SJCRH30 (cell line): ENCODE results near the gene ZNF525. TPM values are rescaled to one million over a fixed set of nuclear protein-coding genes. Genes with fewer than 3 reads are reported as not detected.
"Not testable (repeated sequence)": the region's sequence is repeated elsewhere in the genome, so short reads cannot be mapped to it uniquely, and the experiment has no call there.

ENCODE experiments used
- DNase-seq, 2 experiments: peaks; one replicate each; pipeline ENCODE4 v3.0.0-alpha.2; 2015 to 2020
- H3K27ac ChIP-seq: fragments of 250-450 bp; sonication (Bioruptor Pico); 2 replicates; pipeline ENCODE4 v1.5.1; 2020; ENCODE audit warnings: mild to moderate bottlenecking, moderate library complexity
- H3K27me3 ChIP-seq: fragments of 250-450 bp; sonication (Bioruptor Pico); 2 replicates; pipeline ENCODE4 v1.5.1; 2020; ENCODE audit warnings: mild to moderate bottlenecking, moderate library complexity
- H3K36me3 ChIP-seq: fragments of 250-450 bp; sonication (Bioruptor Pico); 2 replicates; pipeline ENCODE4 v1.5.1; 2020; ENCODE audit warnings: mild to moderate bottlenecking, moderate library complexity
- H3K4me1 ChIP-seq: fragments of 250-450 bp; sonication (Bioruptor Pico); 2 replicates; pipeline ENCODE4 v1.5.1; 2020; ENCODE audit warnings: mild to moderate bottlenecking, moderate library complexity
- H3K4me3 ChIP-seq: fragments of 250-450 bp; sonication (Bioruptor Pico); 2 replicates; pipeline ENCODE4 v1.5.1; 2020; ENCODE audit warnings: mild to moderate bottlenecking, moderate library complexity
- H3K9me3 ChIP-seq: fragments of 250-450 bp; sonication (Bioruptor Pico); replicated peaks from 2 replicates; pipeline ENCODE4 v1.5.1; 2020; ENCODE audit warnings: mild to moderate bottlenecking, moderate library complexity
- total RNA-seq: library from RNA; depleted of rRNA; stranded (reverse); fragments of >200 nt; shearing (Covaris generic); gene quantifications from 2 replicates; pipeline ENCODE4 v1.2.3, GENCODE V29; 2014; rRNA removed

Gene ZNF525
- total RNA-seq = 12.2 and 14.7 TPM in 2 replicates

DNA sequence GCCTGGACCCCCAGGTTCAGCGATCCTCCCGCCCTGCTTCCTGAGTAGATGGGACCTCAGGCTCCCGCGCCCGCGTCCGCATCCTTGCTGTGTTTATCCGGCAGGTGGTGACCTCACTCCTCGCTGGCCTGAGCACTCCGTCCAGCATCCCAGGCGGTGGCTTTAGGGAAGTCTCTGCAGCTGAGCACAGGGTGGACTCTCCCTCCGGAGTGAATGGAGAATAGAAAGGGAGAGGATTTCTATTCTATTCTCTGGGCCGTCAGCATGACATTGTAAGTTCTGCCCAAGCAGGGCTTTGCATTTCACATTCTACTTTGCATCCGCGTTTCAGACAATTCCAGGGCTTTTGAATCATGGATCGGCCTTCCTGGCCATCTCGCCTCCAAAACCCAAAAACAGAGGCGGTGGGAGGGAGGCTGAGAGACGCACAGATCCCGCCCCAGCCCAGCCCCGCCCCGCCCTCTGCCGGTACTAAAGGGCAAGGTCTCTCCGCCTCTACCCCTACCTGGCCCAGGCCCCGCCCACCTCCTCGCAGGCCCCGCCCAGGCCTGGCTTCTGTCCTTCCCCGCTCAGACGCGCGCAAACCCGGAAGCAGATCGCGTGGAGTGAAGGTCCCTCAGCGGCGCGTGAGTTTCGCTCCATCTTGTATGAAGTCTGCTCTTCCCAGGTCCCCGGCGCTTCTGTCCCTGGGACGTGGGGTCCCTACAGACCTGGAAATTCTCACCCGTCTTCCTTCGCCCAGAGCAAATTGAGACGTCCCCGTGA, at the start of gene ZNF525:
ZNF525 (plus strand) TSS at position 572 of the 765 bp plus-strand sequence. CDS start 6,577 bp downstream, outside the sequence.
- H3K9me3 ChIP-seq = no peaks in the 10 kb centered on the region
- peak within 1 kb of the TSS; percentile 67 for H3K4me3 ChIP-seq
- no peaks in the 10 kb centered on the region for H3K4me1 ChIP-seq
- H3K27ac ChIP-seq = peak within 1 kb of the TSS; percentile 50
- peak; percentile 90 for DNase-seq
- no peaks in the 10 kb centered on the region for H3K36me3 ChIP-seq
- no peaks in the 10 kb centered on the region for H3K27me3 ChIP-seq

GRCh38 chr19:53328967-53329366, 36.5 kb upstream of the ZNF525 start:
- peak; percentile 19 to 22 for DNase-seq
- H3K27me3 ChIP-seq = no peaks in the 10 kb centered on the region
- H3K9me3 ChIP-seq = no peaks in the 10 kb centered on the region
- no peaks in the 10 kb centered on the region for H3K4me1 ChIP-seq
- H3K4me3 ChIP-seq = no peak overlapping the region
- H3K36me3 ChIP-seq = no peaks in the 10 kb centered on the region
- no peak overlapping the region for H3K27ac ChIP-seq

- peak overlapping the region; percentile 73 for H3K4me3 ChIP-seq
- DNase-seq = no peak
- H3K27me3 ChIP-seq = no peaks in the 10 kb centered on the region
- H3K9me3 ChIP-seq = no peaks in the 10 kb centered on the region
- H3K4me1 ChIP-seq = no peaks in the 10 kb centered on the region
- H3K36me3 ChIP-seq = peaks cover 2% of the 10 kb centered on the region; the same call in 1 of the 2 replicates
- no peak overlapping the region for H3K27ac ChIP-seq
Observed at GRCh38 chr19:53332484-53332883, 33.0 kb upstream of the ZNF525 start.

GRCh38 chr19:53333066-53333462, 32.4 kb upstream of the ZNF525 start:
- H3K9me3 ChIP-seq = no peaks in the 10 kb centered on the region
- peak overlapping the region; percentile 55 for H3K27ac ChIP-seq
- peak; percentile 69 to 76 for DNase-seq
- H3K27me3 ChIP-seq = no peaks in the 10 kb centered on the region
- peaks cover 6% of the 10 kb centered on the region; the same call in 1 of the 2 replicates for H3K36me3 ChIP-seq
- no peaks in the 10 kb centered on the region for H3K4me1 ChIP-seq
- H3K4me3 ChIP-seq = peak overlapping the region; percentile 73

DNA sequence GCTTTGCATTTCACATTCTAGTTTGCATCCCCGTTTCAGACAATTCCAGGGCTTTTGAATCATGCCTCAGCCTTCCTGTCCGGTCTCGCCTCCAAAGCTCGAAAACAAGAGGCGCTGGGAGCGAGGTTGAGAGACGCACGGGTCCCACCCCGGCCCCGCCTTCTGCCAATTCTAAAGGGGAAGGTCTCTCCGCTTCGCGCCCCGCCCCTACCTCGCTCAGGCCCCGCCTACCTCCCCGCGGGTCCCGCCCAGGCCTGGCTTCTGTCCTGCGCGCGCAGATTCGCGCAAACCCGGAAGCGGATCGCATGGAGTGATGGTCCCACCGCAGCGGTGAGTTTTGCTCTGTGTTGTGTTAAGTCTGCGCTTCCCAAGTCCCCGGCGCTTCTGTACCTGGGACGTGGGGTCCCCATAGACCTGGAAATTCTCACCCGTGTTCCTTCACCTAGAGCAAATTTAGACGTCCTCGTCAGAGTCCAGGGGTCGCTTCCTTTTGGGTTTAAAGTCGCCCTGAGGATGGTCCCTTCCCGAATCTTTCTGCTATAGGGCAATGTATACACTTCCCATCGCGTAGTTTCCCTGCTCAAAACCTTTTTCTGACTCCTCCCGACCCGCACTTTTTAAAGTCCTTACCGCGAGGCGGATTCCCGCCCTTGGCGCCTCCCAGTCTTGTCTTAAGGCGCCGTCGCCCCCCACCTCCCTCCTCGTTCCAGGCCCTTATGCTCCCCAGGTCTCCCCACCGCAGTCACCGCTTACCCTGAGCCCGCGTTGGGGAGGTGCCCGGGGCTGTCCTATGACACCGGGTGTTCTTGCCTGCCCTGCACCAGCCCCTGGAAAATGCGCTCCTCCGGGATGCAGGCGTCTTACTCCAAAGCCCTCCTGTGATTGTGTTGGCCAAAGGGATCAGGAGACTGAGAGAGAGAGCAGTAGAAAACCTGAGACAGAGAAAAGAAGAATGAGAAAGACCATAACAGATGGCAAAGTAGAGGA, 31.7 kb upstream of the ZNF525 start, which contains the start of gene ZNF845:
ZNF845 (plus strand) TSS at position 287 of the 987 bp plus-strand sequence. CDS start 7,559 bp downstream, outside the sequence.
- peak; percentile 94 to 95 for DNase-seq
- Histone ChIP-seq H3K9me3 (no peaks in the 10 kb centered on the region), H3K36me3 (peaks cover 6% of the 10 kb centered on the region; the same call in 1 of the 2 replicates), H3K27ac (peak within 1 kb of the TSS; percentile 55), H3K4me3 (peak within 1 kb of the TSS; percentile 73), H3K4me1 (no peaks in the 10 kb centered on the region), H3K27me3 (no peaks in the 10 kb centered on the region)

DNA sequence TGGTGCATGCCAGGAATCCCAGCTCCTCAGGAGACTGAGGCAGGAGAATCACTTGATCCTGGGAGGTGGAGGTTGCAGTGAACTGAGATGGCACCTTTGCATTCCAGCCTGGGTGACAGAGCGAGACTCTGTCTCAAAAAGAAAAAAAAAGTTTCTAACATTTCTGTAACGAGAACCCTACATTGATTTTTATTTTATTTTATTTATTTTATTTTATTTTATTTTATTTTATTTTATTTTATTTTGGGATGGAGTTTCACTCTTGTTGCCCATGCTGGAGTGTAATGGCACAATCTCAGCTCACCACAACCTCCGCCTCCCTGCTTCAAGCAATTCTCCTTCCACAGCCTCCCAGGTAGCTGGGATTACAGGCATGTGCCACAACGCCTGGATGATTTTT, 21.1 kb upstream of the ZNF525 start:
- not testable (repeated sequence) for H3K27me3 ChIP-seq, H3K4me1 ChIP-seq, H3K4me3 ChIP-seq, H3K27ac ChIP-seq, DNase-seq, H3K9me3 ChIP-seq
- peaks cover 60% of the 10 kb centered on the region for H3K36me3 ChIP-seq

DNA sequence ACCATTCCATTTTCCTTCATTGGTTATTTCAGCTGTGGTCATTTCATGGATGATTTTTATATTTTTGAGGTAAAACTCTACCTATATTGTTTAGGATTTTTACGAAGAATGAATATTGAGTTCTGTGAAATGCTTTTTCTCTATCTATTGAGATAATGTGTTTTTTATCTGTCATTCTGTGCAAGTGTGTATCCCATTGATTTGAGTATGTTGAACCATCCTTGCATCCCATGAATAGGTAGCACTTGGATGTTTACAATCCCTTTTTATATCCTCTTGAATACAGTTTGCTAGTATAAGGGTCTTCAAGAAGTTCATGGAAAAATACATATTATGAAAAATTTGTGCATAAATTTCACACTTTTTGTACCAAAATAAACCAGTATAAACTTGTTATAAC, 9.8 kb upstream of the ZNF525 start:
- Histone ChIP-seq H3K27ac (no peak overlapping the region), H3K4me1 (no peaks in the 10 kb centered on the region), H3K27me3 (no peaks in the 10 kb centered on the region), H3K4me3 (no peak overlapping the region), H3K36me3 (peaks cover 38% of the 10 kb centered on the region), H3K9me3 (peaks cover 27% of the 10 kb centered on the region)
- no peak for DNase-seq

DNA sequence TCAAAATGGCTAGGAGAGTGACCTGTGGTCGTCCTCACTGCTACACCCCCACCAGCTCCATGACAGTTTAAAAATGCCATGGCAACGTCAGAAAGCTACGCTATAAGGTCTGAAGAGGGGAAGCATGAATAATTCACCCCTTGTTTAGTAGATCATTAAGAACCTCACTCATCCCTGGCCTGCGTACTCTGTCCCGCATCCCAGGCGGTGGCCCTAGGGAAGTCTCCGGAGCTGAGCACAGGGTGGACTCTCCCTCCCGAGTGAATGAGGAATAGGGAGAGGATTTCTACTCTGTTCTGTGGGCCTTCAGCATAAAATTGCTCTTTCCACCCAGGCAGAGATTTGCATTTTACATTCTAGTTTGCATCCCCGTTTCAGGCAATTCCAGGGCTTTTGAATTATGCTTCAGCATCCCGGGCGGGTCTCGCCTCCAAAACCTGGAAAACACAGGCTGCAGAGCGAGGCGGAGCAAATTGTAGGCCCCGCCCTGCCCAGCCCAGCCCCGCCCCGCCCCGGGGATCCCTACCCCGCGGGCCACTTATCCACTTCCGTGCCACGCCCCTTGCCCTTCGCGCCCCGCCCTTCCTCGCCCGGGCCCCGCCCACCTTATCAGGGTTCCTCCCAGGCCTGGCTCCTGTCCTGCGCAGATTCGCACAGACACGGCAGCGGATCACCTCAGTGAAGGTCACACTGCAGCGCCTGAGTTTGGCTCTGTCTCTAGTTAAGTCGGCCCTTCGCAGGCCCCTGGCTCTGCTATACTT, 7.5 kb upstream of the ZNF525 start:
- no peak overlapping the region for H3K4me3 ChIP-seq

DNA sequence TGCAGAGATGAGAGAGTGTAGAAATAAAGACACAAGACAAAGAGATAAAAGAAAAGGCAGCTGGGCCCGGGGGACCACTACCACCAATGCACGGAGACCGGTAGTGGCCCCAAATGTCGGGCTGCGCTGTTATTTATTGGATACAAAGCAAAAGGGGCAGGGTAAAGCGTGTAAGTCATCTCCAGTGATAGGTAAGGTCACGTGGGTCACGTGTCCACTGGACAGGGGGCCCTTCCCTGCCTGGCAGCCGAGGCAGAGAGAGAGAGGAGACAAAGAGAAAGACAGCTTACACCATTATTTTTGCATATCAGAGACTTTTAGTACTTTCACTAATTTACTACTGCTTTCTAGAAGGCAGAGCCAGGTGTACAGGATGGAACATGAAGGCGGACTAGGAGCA, 5.4 kb upstream of the ZNF525 start:
- not testable (repeated sequence) for H3K36me3 ChIP-seq, H3K9me3 ChIP-seq, H3K27me3 ChIP-seq, DNase-seq, H3K27ac ChIP-seq, H3K4me1 ChIP-seq, H3K4me3 ChIP-seq

More for the DNA sequence above, 7.5 kb upstream of the ZNF525 start:
- no peak for DNase-seq
- Histone ChIP-seq H3K27me3 (no peaks in the 10 kb centered on the region), H3K36me3 (peaks cover 19% of the 10 kb centered on the region), H3K27ac (no peak overlapping the region), H3K4me1 (no peaks in the 10 kb centered on the region), H3K9me3 (peaks cover 17% of the 10 kb centered on the region)

DNA sequence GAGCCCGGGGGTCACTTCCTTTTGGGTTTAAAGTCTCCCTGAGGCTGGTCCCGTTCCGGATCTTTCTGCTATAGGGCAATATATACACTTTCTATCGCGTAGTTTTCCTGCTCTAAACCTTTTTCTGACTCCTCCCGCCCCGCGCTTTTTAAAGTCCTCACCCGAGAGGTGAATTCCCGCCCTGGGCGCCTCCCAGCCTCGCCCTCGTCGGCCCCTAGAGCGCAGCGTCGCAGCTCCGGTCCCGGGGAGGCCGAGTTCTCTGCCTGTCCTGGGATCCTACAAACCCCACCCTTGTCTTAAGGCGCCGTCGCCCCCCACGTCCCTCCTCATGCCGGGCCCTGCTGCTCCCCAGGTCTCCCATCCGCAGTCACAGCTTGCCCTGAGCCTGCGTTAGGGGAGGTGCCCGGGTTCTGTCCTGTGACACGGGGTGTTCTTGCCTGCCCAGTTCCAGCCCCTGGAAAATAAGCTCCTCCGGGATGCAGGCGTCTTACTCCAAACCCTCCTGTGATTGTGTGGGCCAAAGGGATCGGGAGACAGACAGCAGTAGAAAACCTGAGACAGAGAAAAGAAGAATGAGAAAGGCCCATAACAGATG, 491 bp downstream of the ZNF525 start:
- Histone ChIP-seq H3K27ac (peak overlapping the region; percentile 50), H3K9me3 (no peaks in the 10 kb centered on the region), H3K36me3 (no peaks in the 10 kb centered on the region), H3K27me3 (no peaks in the 10 kb centered on the region), H3K4me1 (no peaks in the 10 kb centered on the region), H3K4me3 (peak overlapping the region; percentile 67)
- peak; percentile 42 to 50 for DNase-seq

DNA sequence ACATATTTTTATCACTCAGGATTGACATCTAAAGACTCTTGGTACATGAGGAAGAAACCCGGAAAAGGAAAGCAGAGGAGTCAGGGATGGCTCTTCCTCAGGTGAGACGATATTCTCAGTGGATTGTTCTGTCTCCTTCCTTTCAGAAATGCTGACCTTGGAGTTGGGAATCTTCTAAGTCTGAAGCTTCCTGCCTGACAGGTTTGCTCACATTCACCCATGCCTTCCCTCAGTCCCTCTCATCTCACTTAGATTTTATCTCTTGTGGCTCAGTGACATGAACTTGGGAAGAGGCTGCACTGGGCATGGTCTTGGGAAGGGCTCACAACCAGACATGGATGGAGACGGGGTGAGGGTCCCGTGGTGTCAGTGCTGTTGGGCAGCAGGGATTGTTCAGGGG, 6.7 kb downstream of the ZNF525 start:
- DNase-seq = no peak
- no peaks in the 10 kb centered on the region for H3K4me1 ChIP-seq
- no peak overlapping the region for H3K4me3 ChIP-seq
- H3K36me3 ChIP-seq = peaks cover 15% of the 10 kb centered on the region
- no peaks in the 10 kb centered on the region for H3K27me3 ChIP-seq
- no peaks in the 10 kb centered on the region for H3K9me3 ChIP-seq
- peak overlapping the region; percentile 43 for H3K27ac ChIP-seq

DNA sequence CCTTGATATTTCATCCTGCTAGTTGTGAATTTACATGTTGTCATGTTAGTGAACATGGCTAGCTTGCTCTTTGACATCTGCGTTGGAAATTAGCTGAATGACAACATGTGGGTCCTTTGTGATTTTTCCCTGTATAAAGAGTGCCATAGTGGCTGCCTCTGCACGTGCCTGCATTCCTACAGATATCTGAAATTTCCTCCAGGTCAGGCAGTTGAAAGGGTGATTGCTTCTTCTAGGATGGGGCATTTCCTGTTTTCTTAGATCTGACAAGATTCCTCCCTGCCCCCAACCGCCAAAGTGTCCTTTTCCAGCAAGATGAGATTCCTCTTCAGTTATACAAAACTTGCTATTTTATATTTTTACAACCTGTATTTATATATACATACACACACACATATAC, 8.8 kb downstream of the ZNF525 start:
- Histone ChIP-seq H3K4me3 (no peak overlapping the region), H3K27me3 (no peaks in the 10 kb centered on the region), H3K4me1 (no peaks in the 10 kb centered on the region), H3K9me3 (no peaks in the 10 kb centered on the region; the same call in none of the 2 replicates), H3K27ac (no peak overlapping the region), H3K36me3 (peaks cover 30% of the 10 kb centered on the region)
- no peak for DNase-seq

DNA sequence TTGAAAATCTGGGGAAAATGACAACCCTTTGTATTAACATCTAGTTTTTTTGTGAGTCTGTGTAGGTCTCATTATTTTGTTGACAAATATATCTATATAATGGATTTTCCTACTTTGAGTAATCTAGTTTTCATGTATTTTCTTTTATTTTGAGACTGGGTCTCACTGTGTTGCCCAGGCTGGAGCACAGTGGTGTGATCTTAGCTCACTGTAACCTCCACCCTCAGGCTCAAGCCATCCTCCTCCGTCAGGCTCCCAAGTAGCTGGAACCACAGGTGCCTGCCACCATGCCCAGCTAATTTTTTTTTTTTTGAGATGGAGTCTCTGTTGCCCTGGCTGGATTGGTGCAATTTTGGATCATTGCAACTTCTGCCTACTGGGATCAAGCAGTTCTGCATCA, 9.2 kb downstream of the ZNF525 start:
- no peaks in the 10 kb centered on the region for H3K4me1 ChIP-seq
- no peaks in the 10 kb centered on the region; the same call in none of the 2 replicates for H3K9me3 ChIP-seq
- H3K36me3 ChIP-seq = peaks cover 35% of the 10 kb centered on the region
- no peak for DNase-seq
- H3K27me3 ChIP-seq = no peaks in the 10 kb centered on the region
- no peak overlapping the region for H3K27ac ChIP-seq
- H3K4me3 ChIP-seq = no peak overlapping the region

- no peak for DNase-seq
- peaks cover 9% of the 10 kb centered on the region for H3K9me3 ChIP-seq
- H3K4me3 ChIP-seq = no peak overlapping the region
- peaks cover 54% of the 10 kb centered on the region for H3K36me3 ChIP-seq
- no peak overlapping the region for H3K27ac ChIP-seq
- H3K27me3 ChIP-seq = no peaks in the 10 kb centered on the region
- no peaks in the 10 kb centered on the region for H3K4me1 ChIP-seq
Observed at GRCh38 chr19:53381376-53381775, 15.9 kb downstream of the ZNF525 start.
